ENCODE data around the gene METTL2B. TPM values are rescaled to one million over a fixed set of nuclear protein-coding genes. Genes with fewer than 3 reads are reported as not detected.
"Not testable (repeated sequence)": the region's sequence is repeated elsewhere in the genome, so short reads cannot be mapped to it uniquely, and the experiment has no call there.

The METTL2B gene
- total RNA-seq, 1 donor from 2014 or later: 50.1 TPM

DNA sequence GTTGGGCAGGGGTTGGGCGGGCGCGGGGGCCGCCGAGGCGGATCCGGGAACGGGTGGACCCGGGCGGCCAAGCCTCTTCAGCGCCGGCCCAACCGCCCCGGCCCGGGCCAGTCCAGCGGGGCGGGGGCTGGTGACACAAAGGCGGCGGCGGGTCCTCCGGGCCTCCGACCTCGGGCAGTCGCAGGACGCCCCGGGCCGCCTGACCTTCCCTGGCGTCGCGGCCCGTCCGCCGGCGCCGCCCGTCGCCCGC is 54.2 kb downstream of the METTL2B start:
- Histone ChIP-seq H3K9ac (peak overlapping the region; percentile 64), H3K4me2 (peak overlapping the region; percentile 93), H2AFZ (replicated peaks) (peak overlapping the region; percentile 34), H3K27ac (no peak overlapping the region), H3K4me1 (peaks cover 9% of the 10 kb centered on the region), H3K27me3 (no peaks in the 10 kb centered on the region), H3F3A (ENCODE audit: low read depth) (peaks cover 8% of the 10 kb centered on the region), H3K79me2 (ENCODE audit: low read depth) (peaks cover 55% of the 10 kb centered on the region), H3K4me3 (peak overlapping the region; percentile 81), H4K20me1 (ENCODE audit: low read depth) (peaks cover 30% of the 10 kb centered on the region), H3K36me3 (peaks cover 8% of the 10 kb centered on the region), H3K9me3 (ENCODE audit: low read depth) (no peaks in the 10 kb centered on the region)
- H3K4me3 Mint-ChIP-seq: no peak overlapping the region
- no peak overlapping the region for H3K27ac Mint-ChIP-seq
- no peaks in the 10 kb centered on the region for H3K9me3 Mint-ChIP-seq
- H3K27me3 Mint-ChIP-seq (ENCODE audit: insufficient read depth, low read depth): peaks cover 4% of the 10 kb centered on the region
- peaks cover 14% of the 10 kb centered on the region for H3K36me3 Mint-ChIP-seq
- no peak for DNase-seq (ENCODE audit: low spot score)
- peaks cover 25% of the 10 kb centered on the region for H3K4me1 Mint-ChIP-seq
- TF ChIP-seq, protein P1, sequence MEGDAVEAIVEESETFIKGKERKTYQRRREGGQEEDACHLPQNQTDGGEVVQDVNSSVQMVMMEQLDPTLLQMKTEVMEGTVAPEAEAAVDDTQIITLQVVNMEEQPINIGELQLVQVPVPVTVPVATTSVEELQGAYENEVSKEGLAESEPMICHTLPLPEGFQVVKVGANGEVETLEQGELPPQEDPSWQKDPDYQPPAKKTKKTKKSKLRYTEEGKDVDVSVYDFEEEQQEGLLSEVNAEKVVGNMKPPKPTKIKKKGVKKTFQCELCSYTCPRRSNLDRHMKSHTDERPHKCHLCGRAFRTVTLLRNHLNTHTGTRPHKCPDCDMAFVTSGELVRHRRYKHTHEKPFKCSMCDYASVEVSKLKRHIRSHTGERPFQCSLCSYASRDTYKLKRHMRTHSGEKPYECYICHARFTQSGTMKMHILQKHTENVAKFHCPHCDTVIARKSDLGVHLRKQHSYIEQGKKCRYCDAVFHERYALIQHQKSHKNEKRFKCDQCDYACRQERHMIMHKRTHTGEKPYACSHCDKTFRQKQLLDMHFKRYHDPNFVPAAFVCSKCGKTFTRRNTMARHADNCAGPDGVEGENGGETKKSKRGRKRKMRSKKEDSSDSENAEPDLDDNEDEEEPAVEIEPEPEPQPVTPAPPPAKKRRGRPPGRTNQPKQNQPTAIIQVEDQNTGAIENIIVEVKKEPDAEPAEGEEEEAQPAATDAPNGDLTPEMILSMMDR (IDR thresholded peaks at IDR 0.05): no peak
- no peak for TF ChIP-seq EZH2phosphoT487 (IDR thresholded peaks at IDR 0.05)
- no peak for TF ChIP-seq EZH2 (IDR thresholded peaks at IDR 0.05)

DNA sequence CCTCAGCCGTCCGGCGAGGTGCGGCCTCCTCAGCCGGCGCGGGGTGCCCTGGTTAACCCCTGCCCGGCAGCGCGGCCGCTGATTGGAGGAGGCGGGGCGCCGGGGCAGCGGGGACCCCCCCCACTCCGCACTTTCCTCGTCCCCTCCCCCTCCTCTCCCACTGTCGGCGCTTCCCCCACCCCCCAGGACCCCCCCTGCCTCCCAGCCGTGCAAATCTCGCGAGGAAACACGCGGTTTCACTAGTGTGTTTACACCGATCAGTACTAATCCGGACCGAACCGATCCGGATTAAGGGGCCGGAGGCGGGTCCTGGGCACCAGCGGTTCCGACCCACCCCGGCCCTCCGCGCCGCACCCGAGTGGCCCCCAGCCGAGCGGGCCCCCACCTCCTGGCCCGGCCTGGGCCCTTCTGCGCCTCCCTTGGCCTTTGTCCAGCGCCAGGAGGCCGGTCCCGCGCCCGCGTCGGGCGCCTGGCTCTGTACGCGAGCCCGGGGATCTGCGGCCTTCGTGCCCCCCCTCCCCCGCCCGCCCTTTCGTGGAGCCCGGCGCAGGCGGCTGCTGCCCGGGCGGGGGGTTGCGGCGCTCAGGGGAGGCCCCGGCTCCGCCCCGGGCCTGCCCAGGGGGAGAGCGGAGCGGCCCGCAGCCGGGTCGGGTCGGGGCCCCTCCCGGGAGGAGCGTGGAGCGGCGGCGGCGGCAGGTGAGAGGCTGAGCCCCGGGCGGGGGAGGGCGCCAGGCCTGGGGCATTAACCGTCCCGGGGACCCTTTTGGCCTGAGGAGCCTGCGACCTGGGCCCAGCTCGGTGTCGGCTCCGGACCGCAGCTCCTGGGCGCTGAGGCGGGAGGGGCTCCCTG is 54.8 kb downstream of the METTL2B start:
- Histone ChIP-seq H3K9ac (peak overlapping the region; percentile 100), H4K20me1 (ENCODE audit: low read depth) (peaks cover 30% of the 10 kb centered on the region), H3K4me2 (peak overlapping the region; percentile 93), H3K79me2 (ENCODE audit: low read depth) (peaks cover 61% of the 10 kb centered on the region), H3K4me3 (peak overlapping the region; percentile 81), H3K27ac (peak overlapping the region; percentile 97)
- Mint-ChIP-seq H3K36me3 (peaks cover 14% of the 10 kb centered on the region), H3K4me3 (peak overlapping the region; percentile 75), H3K4me1 (peaks cover 24% of the 10 kb centered on the region)
- peak; percentile 94 for DNase-seq (ENCODE audit: low spot score)
- not testable (repeated sequence) for H2AFZ ChIP-seq (replicated peaks); H3K36me3 ChIP-seq; H3K9me3 Mint-ChIP-seq; H3K27ac Mint-ChIP-seq; H3F3A ChIP-seq (ENCODE audit: low read depth); H3K27me3 Mint-ChIP-seq (ENCODE audit: insufficient read depth, low read depth); H3K9me3 ChIP-seq (ENCODE audit: low read depth); H3K27me3 ChIP-seq; H3K4me1 ChIP-seq

DNA sequence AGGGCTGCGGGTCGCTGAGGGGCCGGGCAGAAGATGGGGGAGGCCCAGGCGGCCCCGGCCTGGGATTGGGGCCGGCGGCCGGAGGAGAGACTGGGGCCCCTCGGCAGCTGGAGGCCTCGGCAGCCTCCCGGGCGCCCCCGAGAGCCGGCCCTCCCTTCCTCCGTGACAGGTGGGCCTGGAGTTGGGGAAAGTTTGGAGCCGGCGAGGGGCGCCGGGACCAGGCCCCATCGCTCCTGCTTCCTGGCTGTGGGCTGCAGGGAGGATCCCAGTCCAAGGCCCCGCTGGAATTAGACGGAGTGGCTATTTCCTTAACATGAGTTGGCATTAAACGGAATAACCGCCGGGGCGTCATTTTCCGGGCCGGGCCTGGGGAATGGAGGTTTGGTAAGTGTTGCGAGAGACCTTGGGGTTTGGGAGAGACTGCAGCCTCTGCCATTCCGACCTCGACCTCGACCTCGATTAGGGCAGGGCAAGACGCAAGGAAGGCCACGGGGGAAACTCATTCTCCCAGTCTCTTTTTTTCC is 55.5 kb downstream of the METTL2B start:
- Mint-ChIP-seq H3K4me1 (peaks cover 24% of the 10 kb centered on the region), H3K27ac (peak overlapping the region; percentile 98), H3K4me3 (peak overlapping the region; percentile 96), H3K36me3 (peaks cover 14% of the 10 kb centered on the region)
- H3K9me3 ChIP-seq (ENCODE audit: low read depth); H3K9me3 Mint-ChIP-seq; H3F3A ChIP-seq (ENCODE audit: low read depth); H3K36me3 ChIP-seq; H3K4me1 ChIP-seq; H3K27me3 ChIP-seq; H2AFZ ChIP-seq (replicated peaks); H3K27me3 Mint-ChIP-seq (ENCODE audit: insufficient read depth, low read depth): not testable (repeated sequence)
- Histone ChIP-seq H3K4me3 (peak overlapping the region; percentile 81), H3K9ac (peak overlapping the region; percentile 100), H4K20me1 (ENCODE audit: low read depth) (peaks cover 37% of the 10 kb centered on the region), H3K27ac (peak overlapping the region; percentile 97), H3K79me2 (ENCODE audit: low read depth) (peaks cover 67% of the 10 kb centered on the region), H3K4me2 (peak overlapping the region; percentile 93)
- peak; percentile 37 for DNase-seq (ENCODE audit: low spot score)

DNA sequence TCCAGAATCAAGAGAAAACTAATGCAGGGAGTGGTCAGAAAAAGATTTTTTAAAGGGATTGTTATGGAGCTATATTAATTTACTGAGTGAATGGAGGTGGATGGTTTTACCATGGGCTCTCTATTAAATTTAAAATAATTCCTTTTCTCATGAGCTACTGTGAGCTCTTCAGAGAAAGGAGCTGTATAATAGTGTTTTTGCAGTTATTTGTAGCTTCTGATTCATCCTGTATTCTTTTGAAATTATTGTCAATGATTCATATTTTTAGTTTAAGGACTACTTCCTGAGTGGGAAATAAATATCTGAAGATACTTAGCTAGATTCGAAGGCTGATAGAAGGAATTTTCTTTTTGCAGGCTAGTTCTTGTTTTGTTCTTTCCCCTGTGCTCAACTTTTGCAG is 56.4 kb downstream of the METTL2B start:
- not testable (repeated sequence) for H3K27ac Mint-ChIP-seq

More for the DNA sequence above, 56.4 kb downstream of the METTL2B start:
- not testable (repeated sequence) for H3K36me3 ChIP-seq; H3K9me3 Mint-ChIP-seq; H3K27me3 Mint-ChIP-seq (ENCODE audit: insufficient read depth, low read depth); H3K27ac ChIP-seq; H3K4me1 ChIP-seq; H3K9me3 ChIP-seq (ENCODE audit: low read depth); H3K27me3 ChIP-seq; H2AFZ ChIP-seq (replicated peaks); H3F3A ChIP-seq (ENCODE audit: low read depth); DNase-seq (ENCODE audit: low spot score)
- H3K4me3 Mint-ChIP-seq: peak overlapping the region; percentile 96
- Histone ChIP-seq H3K4me2 (peak overlapping the region; percentile 93), H3K4me3 (peak overlapping the region; percentile 81), H3K79me2 (ENCODE audit: low read depth) (peaks cover 77% of the 10 kb centered on the region), H4K20me1 (ENCODE audit: low read depth) (peaks cover 43% of the 10 kb centered on the region), H3K9ac (peak overlapping the region; percentile 100)
- H3K36me3 Mint-ChIP-seq: peaks cover 15% of the 10 kb centered on the region
- peaks cover 24% of the 10 kb centered on the region for H3K4me1 Mint-ChIP-seq

All from neural progenitor cell (in vitro differentiated cells).